HT1080 (cell line): Measurements from ENCODE around the gene FLVCR1. TPM values are rescaled to one million over a fixed set of nuclear protein-coding genes. Genes with fewer than 3 reads are reported as not detected.

Experiments used
- DNase-seq: peaks from one replicate; pipeline ENCODE4 v3.0.0-alpha.2; 2015; ENCODE audit warnings: low read depth
- total RNA-seq: library from RNA; depleted of rRNA; stranded (reverse); fragments of >200 nt; shearing (Covaris generic); gene quantifications from 2 replicates; pipeline ENCODE4 v1.2.3, GENCODE V29; 2014

Gene FLVCR1
- total RNA-seq, 1 experiment from 2014 or later = 7.9 TPM

GRCh38 chr1:212915245-212916091 lies 57.4 kb downstream of the FLVCR1 start:
- DNase-seq = peak; percentile 17

DNA sequence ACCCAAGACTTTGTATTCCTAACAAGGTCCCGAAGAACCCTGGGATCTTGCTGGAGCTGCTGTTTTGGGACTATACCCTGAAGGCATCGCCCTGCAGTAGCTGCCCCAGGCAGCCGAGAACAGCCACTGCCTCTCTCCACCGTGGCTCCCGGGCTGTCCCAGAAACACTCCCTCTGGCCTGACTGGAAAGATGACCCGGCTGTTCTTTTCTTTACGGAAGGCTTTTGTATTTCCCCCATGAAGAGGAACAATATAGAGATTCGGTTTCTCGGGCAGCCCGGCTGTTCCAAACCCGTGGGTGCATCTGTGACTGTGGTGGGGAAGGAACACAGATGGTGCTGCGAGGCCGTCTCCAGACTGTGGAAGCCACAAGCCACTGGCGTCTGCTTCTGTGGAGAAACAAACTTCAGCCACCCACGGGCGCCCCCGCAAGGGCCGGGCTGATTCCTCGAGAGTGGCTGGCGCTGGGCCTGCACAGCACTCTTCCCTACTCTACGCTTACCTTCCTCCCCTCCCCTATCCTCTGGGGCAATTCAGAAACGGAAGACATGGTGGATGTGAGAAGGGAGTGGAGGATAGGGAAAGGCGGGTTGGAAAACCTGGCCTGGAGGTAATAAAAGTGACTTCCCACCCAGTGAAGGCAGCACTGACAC lies 58.5 kb downstream of the FLVCR1 start:
- DNase-seq = no peak

DNA sequence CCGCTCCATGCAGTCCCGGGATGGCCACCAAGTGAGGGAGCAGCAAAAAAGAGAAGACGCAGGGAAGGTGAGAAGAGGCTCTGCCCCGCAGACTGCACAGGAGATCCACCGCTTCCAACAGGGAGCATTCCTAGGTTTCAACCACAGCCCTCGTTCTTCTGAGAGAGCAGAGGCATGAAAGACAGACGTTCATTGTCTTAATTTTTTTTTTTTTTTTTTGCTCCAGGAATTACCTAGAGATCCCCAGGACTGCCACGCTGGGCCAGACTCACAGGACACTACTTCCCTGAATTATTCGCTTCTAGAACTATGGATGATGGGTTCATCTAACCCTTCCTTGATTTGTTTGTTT lies 59.0 kb downstream of the FLVCR1 start:
- DNase-seq = peak; percentile 34

DNA sequence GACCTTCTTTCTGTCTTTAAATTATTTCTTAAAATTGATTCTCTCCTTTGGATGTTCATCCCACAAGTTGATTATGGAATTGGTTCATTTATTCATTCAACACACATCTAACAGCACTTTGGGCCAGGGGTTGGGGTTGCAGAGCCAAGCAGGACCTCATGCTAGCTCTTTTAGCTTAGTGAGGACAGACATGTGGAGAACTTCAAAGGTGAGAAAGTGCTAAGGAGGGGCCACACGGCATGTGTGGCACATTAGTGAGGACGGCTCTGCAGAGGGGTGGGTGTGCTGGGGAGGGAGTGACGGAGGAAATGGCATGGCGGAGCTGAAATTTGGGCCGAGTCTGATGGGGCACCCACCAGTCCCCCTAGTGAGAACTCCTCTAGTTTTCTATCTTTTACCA lies 59.8 kb downstream of the FLVCR1 start:
- DNase-seq = no peak

GRCh38 chr1:212918824-212919223 lies 60.7 kb downstream of the FLVCR1 start:
- DNase-seq = no peak

GRCh38 chr1:212920246-212920645 lies 62.2 kb downstream of the FLVCR1 start:
- no peak for DNase-seq

- DNase-seq = no peak
Observed at GRCh38 chr1:212920896-212921295, 62.8 kb downstream of the FLVCR1 start.

DNA sequence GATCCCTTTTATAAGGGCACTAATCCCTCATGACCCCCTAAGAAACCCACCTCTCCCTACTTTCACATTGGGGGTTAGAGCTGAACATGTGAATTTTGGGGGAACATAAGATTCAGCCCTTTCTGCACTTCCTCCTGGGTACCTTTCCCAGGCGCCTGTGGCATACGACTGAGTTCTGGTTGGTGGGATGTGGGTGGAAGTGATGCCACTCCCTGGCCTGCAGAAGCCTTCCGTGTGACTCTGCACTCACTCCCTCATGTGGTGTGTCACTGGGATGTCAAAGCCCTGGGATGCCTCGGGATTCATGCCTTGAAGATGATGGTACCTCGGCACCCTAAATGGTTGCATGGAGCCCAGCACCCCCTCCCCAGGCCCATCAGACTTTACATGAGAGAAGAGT lies 63.9 kb downstream of the FLVCR1 start:
- no peak for DNase-seq

- DNase-seq = no peak
Observed at GRCh38 chr1:212926372-212926771, 68.3 kb downstream of the FLVCR1 start.

DNA sequence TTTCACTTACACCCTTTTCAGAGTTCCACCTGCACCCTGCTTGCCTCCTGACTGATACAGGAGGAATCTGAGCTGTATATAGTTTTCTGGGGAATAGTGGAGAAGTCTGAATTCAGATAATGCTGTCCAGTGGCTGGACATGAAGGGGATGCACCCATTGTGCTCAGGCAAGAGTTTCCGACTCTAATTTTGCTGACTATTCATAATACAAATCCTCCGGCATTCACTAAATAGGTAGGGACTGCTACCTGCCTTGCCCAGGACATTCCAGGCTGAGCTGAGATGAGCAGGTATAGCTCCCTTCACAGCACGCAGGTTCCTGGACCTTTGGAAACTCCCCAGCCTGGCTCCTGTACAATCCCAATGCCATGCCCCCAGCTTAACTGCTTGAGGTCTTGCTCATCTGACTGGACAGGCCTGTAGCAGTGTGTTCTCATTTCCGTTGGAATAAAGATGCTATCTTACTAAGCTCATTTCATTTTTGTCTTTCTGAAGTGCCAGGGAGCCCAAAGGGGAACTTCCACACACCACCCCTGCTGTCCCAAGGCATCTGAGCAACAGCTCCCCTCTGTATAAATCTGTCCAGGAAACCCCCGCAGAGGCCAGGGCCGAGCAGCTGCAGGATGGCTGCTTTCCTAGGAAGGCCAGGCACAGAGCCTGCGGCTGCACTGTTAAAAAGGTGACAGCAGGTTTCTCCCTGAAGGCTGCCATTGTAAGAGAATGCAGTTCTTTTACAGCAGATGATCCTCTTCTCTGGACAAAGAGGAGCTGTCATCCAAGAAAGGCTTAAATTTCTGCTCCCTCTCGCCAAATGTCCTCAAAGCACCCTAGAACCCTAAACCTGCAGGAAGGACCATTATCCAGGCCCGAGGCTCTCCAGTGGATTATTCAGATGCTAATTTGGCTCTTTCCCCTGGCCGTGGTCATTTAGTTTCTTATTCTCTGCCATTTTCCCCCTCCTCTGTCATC lies 70.5 kb downstream of the FLVCR1 start:
- DNase-seq = no peak

- DNase-seq = no peak
Observed at GRCh38 chr1:212930986-212931678, 73.1 kb downstream of the FLVCR1 start.

DNA sequence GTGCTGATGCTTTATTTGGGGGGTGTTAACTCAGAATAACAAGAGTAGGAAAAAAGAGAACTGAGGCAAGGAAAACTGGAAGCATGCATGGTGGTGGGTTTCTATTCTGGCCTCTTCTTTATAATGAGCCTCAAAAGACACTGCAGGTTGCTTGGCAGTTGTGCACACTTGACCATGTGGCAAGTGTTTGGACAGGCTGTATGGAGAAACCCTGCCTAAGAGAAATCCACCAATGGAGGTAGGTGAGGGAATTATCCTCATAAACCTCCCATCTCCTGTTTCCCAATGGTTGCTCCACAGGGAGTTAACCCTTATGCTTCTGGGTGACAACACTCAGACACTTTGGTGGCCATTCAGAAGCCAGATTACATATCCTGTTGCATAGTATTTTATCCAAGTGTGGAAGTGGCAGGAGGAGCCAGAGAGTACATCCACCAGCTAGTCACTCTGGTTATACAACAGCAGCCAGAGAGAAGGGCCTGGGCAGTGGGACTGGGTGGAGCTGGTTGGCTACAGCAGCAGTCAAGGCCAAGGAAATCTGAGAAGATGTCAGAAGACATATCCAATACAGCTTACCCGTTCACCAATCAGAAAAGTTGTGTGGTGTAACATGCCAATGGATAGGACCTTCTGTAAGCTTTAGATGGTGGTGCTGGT lies 75.9 kb downstream of the FLVCR1 start:
- no peak for DNase-seq

DNA sequence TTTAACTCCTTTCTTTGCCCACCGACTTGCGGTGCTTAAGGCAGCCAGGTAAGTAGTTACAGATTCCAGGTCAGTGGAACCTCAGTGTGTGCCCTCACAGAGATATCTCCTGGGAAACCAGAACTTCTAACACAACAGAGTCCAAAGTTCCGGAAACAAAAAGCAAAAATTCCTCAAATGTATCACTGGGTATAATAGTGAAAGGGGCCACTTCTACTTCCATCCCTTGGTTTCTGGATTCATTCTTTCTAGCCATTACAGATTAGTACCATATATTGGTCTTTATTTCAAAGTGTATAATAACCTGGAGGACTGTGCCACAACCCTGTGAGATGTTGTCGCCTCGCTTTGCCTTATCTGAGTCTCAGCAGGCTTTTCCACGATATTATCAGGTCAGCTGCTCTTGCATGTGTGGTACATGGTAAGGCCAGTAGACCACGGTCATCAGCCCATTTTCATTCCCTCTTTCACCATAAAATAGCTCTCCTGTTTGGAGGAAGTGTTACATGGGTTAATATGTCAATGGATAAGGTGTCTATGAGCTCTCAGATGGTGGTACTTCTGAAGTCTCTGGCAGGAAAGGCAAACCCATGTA lies 77.4 kb downstream of the FLVCR1 start:
- no peak for DNase-seq

- no peak for DNase-seq
Observed at GRCh38 chr1:212937034-212937433, 79.0 kb downstream of the FLVCR1 start.

DNA sequence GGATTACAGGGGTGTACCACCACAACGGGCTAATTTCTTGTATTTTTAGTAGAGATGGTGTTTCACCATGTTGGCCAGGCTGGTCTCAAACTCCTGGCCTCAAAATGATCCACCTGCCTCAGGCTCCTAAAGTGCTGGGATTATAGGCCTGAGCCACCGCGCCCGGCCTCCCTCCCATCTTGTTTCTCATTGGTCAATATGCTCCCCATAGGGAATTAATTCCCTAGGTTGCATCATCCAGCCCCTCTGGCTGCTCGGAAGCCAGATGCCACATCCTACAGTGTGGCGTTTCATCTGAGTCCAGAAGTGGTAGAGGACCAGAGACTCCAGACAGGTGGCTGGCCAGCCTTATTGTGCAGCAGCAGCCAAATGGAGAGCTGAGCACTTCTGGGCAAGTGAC lies 80.8 kb downstream of the FLVCR1 start:
- no peak for DNase-seq

- no peak for DNase-seq
Observed at GRCh38 chr1:212941452-212941851, 83.4 kb downstream of the FLVCR1 start.

- DNase-seq = no peak
Observed at GRCh38 chr1:212942679-212943392, 84.8 kb downstream of the FLVCR1 start.

DNA sequence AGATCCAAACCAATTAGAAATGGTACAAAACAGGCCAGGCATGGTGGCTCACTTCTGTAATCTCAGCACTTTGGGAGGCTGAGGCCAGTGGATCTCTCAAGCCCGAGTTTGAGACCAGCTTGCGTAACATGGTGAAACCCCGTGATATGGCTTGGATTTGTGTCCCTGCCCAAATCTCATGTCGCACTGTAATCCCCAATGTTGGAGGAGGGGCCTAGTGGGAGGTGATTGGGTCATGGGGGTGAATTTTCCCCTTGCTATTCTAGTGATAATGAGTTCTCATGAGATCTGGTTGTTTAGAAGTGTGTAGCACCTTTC lies 85.3 kb downstream of the FLVCR1 start:
- DNase-seq = no peak

- no peak for DNase-seq
Observed at GRCh38 chr1:212944229-212944901, 86.3 kb downstream of the FLVCR1 start.
